ENCODE results near the gene ZDHHC11B.
"Not testable (repeated sequence)": the region's sequence is repeated elsewhere in the genome, so short reads cannot be mapped to it uniquely, and the experiment has no call there.

ZDHHC11B gene, protein sequence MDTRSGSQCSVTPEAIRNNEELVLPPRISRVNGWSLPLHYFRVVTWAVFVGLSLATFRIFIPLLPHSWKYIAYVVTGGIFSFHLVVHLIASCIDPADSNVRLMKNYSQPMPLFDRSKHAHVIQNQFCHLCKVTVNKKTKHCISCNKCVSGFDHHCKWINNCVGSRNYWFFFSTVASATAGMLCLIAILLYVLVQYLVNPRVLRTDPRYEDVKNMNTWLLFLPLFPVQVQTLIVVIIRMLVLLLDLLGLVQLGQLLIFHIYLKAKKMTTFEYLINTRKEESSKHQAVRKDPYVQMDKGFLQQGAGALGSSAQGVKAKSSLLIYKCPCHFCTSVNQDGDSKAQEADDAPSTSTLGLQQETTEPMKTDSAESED

DNA sequence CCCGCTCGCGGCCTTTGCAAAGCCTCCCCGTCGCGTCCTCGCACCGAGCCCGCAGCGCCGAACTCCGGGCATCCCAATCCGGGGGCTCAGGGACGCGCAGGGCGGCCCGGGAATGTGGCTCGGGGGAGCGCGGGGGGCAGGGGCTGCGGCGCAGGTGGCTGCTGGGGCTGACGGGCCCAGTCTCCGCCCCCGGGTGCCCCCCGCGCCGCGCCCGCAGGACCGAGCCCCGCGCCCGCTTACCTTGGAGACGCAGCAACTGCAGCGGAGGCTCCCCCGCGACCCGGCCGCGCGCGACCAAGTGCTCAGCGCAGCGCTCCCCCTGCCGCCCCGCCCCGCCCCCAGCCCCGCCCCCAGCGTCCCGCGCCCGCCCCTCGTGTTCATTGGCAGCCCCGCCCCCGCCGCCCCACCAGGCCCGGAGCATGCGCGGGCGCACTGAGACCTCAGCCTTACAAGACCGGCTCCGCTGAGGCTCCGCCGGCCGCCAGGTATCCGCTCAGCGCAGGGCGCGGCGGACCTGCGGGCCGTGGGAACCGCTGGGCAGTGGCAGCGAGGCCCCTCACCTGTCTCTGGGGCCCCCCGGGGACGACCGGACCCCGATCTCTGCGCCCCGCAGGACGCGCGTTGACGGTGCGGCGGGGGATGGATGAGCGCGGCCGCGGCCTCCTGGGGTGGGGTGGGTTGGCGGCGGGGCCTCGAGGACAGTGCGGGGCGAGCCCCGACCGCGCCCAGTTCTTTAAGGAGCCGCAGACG, at the start of gene ZDHHC11B:
ZDHHC11B (minus strand) TSS at position 302 of the 750 bp plus-strand sequence. CDS start 17,810 bp downstream, outside the sequence.
- peak; percentile 90 to 94 for DNase-seq (ENCODE audit: low read depth in 1 of 2, low spot score in 1 of 2)

- not testable (repeated sequence) for DNase-seq (ENCODE audit: low read depth in 1 of 2, low spot score in 1 of 2)
These were observed 49.5 kb upstream of the ZDHHC11B start for GRCh38 chr5:834013-834412.

DNA sequence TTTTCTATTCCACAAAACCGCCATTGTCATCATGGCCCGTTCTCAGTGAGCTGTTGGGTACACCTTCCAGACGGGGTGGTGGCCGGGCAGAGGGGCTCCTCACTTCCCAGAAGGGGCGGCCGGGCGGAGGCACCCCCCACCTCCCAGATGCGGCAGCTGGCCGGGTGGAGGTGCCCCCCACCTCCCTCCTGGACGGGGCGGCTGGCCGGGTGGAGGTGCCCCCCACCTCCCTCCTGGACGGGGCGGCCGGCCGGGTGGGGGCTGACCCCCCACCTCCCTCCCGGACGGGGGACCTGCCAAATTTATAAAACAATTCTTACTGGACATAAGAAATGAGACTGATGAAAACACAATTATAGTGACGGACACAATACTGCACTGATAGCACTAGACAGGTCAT, 43.7 kb upstream of the ZDHHC11B start:
- not testable (repeated sequence) for DNase-seq (ENCODE audit: low read depth in 1 of 2, low spot score in 1 of 2)

DNA sequence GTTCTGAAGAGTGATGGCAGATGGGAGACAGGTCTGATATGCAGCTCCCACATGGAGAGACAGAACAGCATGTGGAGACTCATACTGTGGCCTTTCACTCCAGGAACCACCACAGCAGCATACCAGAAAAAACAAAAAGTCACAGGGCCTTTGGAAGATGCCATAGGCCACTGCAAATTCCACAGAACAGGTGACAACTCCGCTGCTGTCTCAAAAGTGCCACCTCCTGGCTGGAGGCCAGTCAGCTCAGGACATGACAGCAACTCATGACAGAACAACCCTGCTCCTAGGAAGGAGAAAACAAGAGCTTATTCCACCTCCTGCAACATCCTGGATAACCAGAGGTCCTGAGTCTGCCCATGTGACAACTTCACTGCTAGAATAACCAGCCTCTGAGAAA, 41.0 kb upstream of the ZDHHC11B start:
- DNase-seq (ENCODE audit: low read depth in 1 of 2, low spot score in 1 of 2), result not testable (repeated sequence)

DNA sequence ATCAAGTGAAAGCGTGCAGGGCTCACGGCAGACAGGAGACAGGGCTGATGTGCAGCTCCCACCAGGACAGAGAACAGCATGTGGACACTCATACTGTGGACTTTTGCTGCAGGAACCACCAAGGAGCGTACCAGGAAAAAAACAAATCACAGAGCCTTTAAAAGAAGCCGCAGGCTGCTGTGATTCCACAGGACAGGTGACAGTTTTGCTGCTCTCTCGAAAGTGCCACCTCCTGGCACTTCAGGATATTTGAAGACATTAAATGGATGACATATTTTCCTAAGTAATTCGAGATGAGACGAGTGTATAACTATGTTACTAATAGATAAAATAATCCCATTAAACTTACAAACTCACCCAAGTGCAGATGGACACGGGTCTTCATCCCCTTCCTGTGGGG, 37.0 kb upstream of the ZDHHC11B start:
- no peak for DNase-seq (ENCODE audit: low read depth in 1 of 2, low spot score in 1 of 2)

- no peak for DNase-seq (ENCODE audit: low read depth in 1 of 2, low spot score in 1 of 2)
These were observed 35.7 kb upstream of the ZDHHC11B start for GRCh38 chr5:820245-820644.

- DNase-seq (ENCODE audit: low read depth in 1 of 2, low spot score in 1 of 2), result no peak
These were observed 34.5 kb upstream of the ZDHHC11B start for GRCh38 chr5:819078-819477.

- no peak for DNase-seq (ENCODE audit: low read depth in 1 of 2, low spot score in 1 of 2)
These were observed 31.6 kb upstream of the ZDHHC11B start for GRCh38 chr5:816176-816575.

GRCh38 chr5:815449-815848, 30.9 kb upstream of the ZDHHC11B start:
- no peak for DNase-seq (ENCODE audit: low read depth in 1 of 2, low spot score in 1 of 2)

- not testable (repeated sequence) for DNase-seq (ENCODE audit: low read depth in 1 of 2, low spot score in 1 of 2)
These were observed 29.0 kb upstream of the ZDHHC11B start for GRCh38 chr5:813575-813974.

DNA sequence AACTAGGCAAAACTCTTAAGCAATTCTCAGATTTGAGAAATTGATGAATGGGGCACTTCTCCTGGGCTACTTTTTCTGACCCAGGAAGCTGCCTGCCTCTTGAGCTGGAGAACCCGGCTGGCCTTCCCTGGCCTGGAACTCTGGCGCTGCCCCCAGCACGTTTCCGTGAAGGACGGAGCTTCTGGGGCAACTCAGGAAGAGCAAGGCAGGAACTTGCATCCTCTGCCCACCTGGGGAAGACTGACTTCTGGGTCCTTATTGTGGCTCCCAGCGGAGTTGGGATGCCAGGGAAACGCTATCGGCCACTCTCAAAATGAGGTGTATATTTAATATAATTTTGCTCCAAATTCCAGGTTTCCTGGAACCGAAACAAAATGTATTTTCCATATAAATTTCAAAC, 26.9 kb upstream of the ZDHHC11B start:
- not testable (repeated sequence) for DNase-seq (ENCODE audit: low read depth in 1 of 2, low spot score in 1 of 2)

DNA sequence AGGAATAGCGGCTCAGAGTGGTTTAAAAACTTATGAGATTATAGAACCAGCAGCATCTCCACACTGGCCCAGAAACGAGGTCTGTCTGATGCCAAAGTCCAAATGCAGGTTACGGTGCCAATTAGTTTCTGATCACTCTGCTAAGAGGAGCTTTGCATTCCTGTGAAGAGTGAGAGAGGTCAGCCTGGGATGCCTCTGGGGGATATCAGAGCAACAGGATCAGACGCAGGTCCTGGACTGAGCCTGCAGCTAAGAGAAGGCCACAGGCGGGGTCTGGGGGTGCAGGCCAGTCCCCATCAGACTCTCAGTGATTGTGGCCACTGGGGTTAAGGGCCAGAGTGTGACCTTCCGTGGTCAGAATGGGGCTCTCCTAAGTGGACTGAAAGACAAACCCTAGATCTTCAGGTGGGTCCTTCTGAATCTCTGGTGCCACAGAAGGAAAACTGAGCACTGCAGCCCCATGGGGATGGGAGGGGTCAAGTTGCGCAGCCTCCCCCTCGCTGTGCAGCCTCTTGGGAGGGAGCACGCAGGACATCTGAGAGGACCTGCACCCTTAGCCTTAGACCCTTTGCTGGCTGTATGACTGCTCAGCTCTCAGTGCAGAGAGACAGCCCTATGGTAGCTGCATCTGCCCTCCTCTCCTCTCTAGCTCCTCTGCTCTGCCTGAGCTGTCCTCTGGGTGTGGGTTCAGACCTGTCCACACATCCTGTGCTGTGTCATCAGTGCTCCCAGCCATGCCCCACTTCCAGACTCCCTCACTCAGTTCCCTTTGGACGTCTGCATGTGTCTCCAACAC, 23.4 kb upstream of the ZDHHC11B start:
- DNase-seq (ENCODE audit: low read depth in 1 of 2, low spot score in 1 of 2), result not testable (repeated sequence)

DNA sequence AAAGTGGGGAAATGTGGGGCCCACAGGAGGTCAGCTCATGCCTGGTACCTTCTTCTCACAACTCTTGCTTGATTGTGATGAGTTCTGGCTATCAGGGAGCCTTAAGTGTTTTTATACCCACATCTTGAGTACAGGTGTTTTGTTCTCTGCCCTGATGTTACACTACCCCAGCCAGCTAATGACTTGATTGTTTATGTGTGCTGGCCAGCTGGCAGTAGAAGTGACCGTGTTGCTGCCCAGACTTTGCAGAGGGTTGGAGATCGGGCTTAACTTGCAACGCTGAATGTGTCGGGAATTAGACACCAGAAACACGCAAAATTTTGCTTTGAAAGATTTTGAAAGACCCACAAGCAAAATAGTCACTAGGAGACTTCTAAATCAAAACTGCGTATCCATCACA, 16.9 kb upstream of the ZDHHC11B start:
- DNase-seq (ENCODE audit: low read depth in 1 of 2, low spot score in 1 of 2), result no peak

DNA sequence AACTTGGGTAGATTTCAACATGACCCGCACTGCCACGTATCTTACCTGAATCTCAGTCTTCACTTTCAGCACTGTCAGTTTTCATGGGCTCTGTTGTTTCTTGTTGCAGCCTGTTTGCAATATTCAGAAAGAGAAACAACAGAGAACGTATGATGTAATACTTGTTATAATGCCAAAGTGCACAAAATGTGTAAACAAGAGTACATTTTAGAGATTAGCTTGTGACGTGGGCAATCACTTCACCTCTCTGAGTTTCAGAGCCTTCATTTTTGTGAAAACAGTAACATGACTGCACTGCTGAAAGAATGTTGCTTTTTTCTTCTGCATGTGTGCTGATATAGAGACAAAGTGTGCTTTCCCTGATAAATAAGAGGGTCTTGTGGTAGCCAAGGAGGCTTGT, 16.5 kb upstream of the ZDHHC11B start:
- DNase-seq (ENCODE audit: low read depth in 1 of 2, low spot score in 1 of 2), result not testable (repeated sequence)

- not testable (repeated sequence) for DNase-seq (ENCODE audit: low read depth in 1 of 2, low spot score in 1 of 2)
These were observed 14.1 kb upstream of the ZDHHC11B start for GRCh38 chr5:798505-799138.

GRCh38 chr5:797986-798385, 13.5 kb upstream of the ZDHHC11B start:
- not testable (repeated sequence) for DNase-seq (ENCODE audit: low read depth in 1 of 2, low spot score in 1 of 2)

DNA sequence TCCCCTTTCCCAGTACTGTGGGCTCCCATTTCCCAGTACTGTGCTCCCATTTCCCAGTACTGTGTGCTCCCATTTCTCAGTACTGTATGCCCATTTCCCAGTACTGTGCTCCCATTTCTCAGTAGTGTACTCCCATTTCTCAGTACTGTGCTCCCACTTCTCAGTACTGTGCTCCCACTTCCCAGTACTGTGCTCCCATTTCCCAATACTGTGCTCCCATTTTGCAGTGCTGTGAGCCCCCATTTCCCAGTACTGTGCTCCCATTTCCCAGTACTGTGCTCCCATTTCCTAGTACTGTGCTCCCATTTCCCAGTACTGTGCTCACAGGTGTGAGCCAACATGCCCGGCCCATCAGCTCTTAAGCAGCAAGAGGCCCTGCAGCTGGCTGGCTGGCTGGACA, 11.3 kb upstream of the ZDHHC11B start:
- DNase-seq (ENCODE audit: low read depth in 1 of 2, low spot score in 1 of 2), result not testable (repeated sequence)

DNA sequence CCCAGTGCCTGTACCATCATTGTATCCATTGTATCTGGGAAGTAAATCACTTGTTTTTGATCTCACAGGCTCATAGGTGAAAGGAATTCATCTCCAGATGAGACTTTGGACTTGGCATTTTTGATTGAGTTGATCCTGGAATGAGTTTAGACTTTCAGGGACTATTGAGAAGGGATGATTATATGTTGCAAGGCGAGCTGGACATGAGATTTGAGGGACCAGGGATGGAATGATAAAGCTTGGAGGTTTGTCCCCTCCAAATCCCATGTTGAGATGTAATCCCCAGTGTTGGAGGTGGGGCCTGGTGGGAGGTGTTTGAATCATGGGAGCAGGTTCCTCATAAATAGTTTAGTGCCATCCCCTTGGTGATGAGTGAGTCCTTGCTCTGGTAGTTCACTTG, 10.4 kb upstream of the ZDHHC11B start:
- DNase-seq (ENCODE audit: low read depth in 1 of 2, low spot score in 1 of 2), result not testable (repeated sequence)

- DNase-seq (ENCODE audit: low read depth in 1 of 2, low spot score in 1 of 2), result not testable (repeated sequence)
These were observed 4.2 kb upstream of the ZDHHC11B start for GRCh38 chr5:788703-789102.

- not testable (repeated sequence) for DNase-seq (ENCODE audit: low read depth in 1 of 2, low spot score in 1 of 2)
These were observed 3.3 kb upstream of the ZDHHC11B start for GRCh38 chr5:787857-788233.

All from activated CD4-positive, alpha-beta T cell treated with anti-CD3 and anti-CD28 coated beads, Interleukin-2, amount 50 U/mL, for 24 hours (primary cell).